ENCODE data around the gene SMAP2.
A peak's percentile ranks its signal among the peaks of the same experiment; 100 is the strongest.

The SMAP2 gene

GRCh38 chr1:40421431-40422384, 48.2 kb downstream of the SMAP2 start:
- DNase-seq (ENCODE audit: low read depth in 2 of 2), result peak in 1 of 2 experiments; percentile 9

- no peak for DNase-seq (ENCODE audit: low read depth in 2 of 2)
Observed at GRCh38 chr1:40422630-40423263, 49.2 kb downstream of the SMAP2 start.

- no peak for DNase-seq (ENCODE audit: low read depth in 2 of 2)
Observed at GRCh38 chr1:40423264-40423642, 49.7 kb downstream of the SMAP2 start.

- no peak for DNase-seq (ENCODE audit: low read depth in 2 of 2)
Observed at GRCh38 chr1:40423951-40424618, 50.6 kb downstream of the SMAP2 start.

GRCh38 chr1:40425198-40425597, 51.7 kb downstream of the SMAP2 start:
- no peak for DNase-seq (ENCODE audit: low read depth in 2 of 2)

- DNase-seq (ENCODE audit: low read depth in 2 of 2), result no peak
Observed at GRCh38 chr1:40431385-40431784, 57.9 kb downstream of the SMAP2 start.

- no peak for DNase-seq (ENCODE audit: low read depth in 2 of 2)
Observed at GRCh38 chr1:40432644-40433390, 59.3 kb downstream of the SMAP2 start.

GRCh38 chr1:40435471-40435870, 61.9 kb downstream of the SMAP2 start:
- no peak for DNase-seq (ENCODE audit: low read depth in 2 of 2)

GRCh38 chr1:40435876-40436275, 62.3 kb downstream of the SMAP2 start:
- no peak for DNase-seq (ENCODE audit: low read depth in 2 of 2)

GRCh38 chr1:40438391-40439015, 65.0 kb downstream of the SMAP2 start:
- no peak for DNase-seq (ENCODE audit: low read depth in 2 of 2)

- no peak for DNase-seq (ENCODE audit: low read depth in 2 of 2)
Observed at GRCh38 chr1:40439247-40439646, 65.7 kb downstream of the SMAP2 start.

- DNase-seq (ENCODE audit: low read depth in 2 of 2), result peak; percentile 84 to 86
Observed at GRCh38 chr1:40449684-40450494, 76.4 kb downstream of the SMAP2 start, which contains the start of gene ZFP69B. ZFP69B (plus strand) TSS chr1:40450476; CDS start chr1:40450962, 486 bp downstream.

- peak; percentile 12 to 13 for DNase-seq (ENCODE audit: low read depth in 2 of 2)
Observed at GRCh38 chr1:40450495-40451237, 77.1 kb downstream of the SMAP2 start.

- DNase-seq (ENCODE audit: low read depth in 2 of 2), result no peak
Observed at GRCh38 chr1:40451238-40451585, 77.7 kb downstream of the SMAP2 start.

GRCh38 chr1:40454873-40455272, 81.3 kb downstream of the SMAP2 start:
- DNase-seq (ENCODE audit: low read depth in 2 of 2), result no peak

GRCh38 chr1:40462956-40463590, 89.5 kb downstream of the SMAP2 start:
- no peak for DNase-seq (ENCODE audit: low read depth in 2 of 2)

GRCh38 chr1:40469327-40469726, 95.8 kb downstream of the SMAP2 start:
- DNase-seq (ENCODE audit: low read depth in 2 of 2), result no peak

All from fibroblast of skin of left quadriceps (primary cell).